GM19468 (cell line): ENCODE measurements around the gene MTHFSD.

Experiments used
- ATAC-seq: cut with Tn5 transposase; IDR thresholded peaks from one replicate; pipeline ENCODE4 v1.9.1; 2021; ENCODE audit warnings: mild to moderate bottlenecking, moderate library complexity, moderate number of reproducible peaks; ENCODE audit not compliant: unreplicated experiment; ENCODE audit errors: extremely low read depth

Gene MTHFSD

GRCh38 chr16:86505899-86506864 lies 48.9 kb downstream of the MTHFSD start:
- ATAC-seq = no peak

- no peak for ATAC-seq
These were observed 49.7 kb downstream of the MTHFSD start for GRCh38 chr16:86505185-86505898.

GRCh38 chr16:86504315-86505184 lies 50.5 kb downstream of the MTHFSD start:
- ATAC-seq = no peak

GRCh38 chr16:86503830-86504229 lies 51.2 kb downstream of the MTHFSD start:
- ATAC-seq = no peak

- no peak for ATAC-seq
These were observed 51.9 kb downstream of the MTHFSD start for GRCh38 chr16:86502856-86503748.

- ATAC-seq = no peak
These were observed 52.8 kb downstream of the MTHFSD start for GRCh38 chr16:86501989-86502855.

GRCh38 chr16:86500708-86501510 lies 54.1 kb downstream of the MTHFSD start:
- ATAC-seq = no peak

- ATAC-seq = no peak
These were observed 54.9 kb downstream of the MTHFSD start for GRCh38 chr16:86499889-86500707.

- ATAC-seq = no peak
These were observed 55.6 kb downstream of the MTHFSD start for GRCh38 chr16:86499440-86499786.

GRCh38 chr16:86498671-86499439 lies 56.2 kb downstream of the MTHFSD start:
- ATAC-seq = no peak

- ATAC-seq = no peak
These were observed 56.8 kb downstream of the MTHFSD start for GRCh38 chr16:86498155-86498670.

- ATAC-seq = no peak
These were observed 57.4 kb downstream of the MTHFSD start for GRCh38 chr16:86497551-86498021.

- no peak for ATAC-seq
These were observed 58.0 kb downstream of the MTHFSD start for GRCh38 chr16:86496929-86497461.

- no peak for ATAC-seq
These were observed 58.6 kb downstream of the MTHFSD start for GRCh38 chr16:86496262-86496928.

GRCh38 chr16:86495756-86496261 lies 59.2 kb downstream of the MTHFSD start:
- no peak for ATAC-seq
